Measurements from ENCODE around the gene SGPP2.

DNA sequence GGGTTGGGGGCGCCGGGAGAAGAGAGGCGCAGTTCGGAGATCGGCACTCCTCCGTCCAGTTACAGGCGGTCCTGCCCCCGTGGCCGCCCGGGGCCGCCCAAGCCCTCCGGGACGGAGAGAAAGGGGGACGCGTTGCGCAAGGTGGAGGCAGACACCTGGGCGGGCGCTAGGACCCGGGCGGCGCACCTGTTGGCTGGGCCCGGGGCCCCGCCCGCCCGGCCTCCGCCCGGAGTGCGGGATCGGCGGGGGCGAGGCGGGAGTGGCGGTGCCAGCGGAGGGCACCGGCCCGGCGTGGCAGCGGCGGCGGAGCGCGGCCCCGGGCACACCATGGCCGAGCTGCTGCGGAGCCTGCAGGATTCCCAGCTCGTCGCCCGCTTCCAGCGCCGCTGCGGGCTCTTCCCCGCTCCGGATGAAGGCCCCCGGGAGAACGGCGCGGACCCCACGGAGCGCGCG is at the start of gene SGPP2:
- TF ChIP-seq, protein P1, sequence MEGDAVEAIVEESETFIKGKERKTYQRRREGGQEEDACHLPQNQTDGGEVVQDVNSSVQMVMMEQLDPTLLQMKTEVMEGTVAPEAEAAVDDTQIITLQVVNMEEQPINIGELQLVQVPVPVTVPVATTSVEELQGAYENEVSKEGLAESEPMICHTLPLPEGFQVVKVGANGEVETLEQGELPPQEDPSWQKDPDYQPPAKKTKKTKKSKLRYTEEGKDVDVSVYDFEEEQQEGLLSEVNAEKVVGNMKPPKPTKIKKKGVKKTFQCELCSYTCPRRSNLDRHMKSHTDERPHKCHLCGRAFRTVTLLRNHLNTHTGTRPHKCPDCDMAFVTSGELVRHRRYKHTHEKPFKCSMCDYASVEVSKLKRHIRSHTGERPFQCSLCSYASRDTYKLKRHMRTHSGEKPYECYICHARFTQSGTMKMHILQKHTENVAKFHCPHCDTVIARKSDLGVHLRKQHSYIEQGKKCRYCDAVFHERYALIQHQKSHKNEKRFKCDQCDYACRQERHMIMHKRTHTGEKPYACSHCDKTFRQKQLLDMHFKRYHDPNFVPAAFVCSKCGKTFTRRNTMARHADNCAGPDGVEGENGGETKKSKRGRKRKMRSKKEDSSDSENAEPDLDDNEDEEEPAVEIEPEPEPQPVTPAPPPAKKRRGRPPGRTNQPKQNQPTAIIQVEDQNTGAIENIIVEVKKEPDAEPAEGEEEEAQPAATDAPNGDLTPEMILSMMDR (IDR thresholded peaks at IDR 0.05), result no peak
- no peak for TF ChIP-seq POLR2A (IDR thresholded peaks at IDR 0.05)
